ENCODE data around the gene MAGEB1.

DNA sequence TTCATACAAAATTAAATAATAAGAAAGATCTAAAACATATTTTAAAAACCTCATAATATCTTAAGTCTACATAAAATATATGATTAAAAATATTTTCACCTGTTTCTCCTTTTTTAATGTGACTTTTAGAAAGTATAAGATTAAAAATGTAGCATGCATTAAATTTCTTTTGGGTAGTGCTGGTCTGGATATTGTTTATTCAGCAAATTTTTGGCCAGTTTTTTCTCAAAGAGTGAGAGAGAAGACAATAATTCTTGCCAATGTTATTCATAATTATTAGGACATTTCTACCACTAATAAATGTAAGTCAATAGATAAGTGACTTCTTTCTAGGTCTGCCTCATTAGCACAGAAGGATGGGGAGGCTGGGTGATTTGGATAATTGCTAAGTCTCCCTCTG is 14.1 kb downstream of the MAGEB1 start:
- TF ChIP-seq, protein P1, sequence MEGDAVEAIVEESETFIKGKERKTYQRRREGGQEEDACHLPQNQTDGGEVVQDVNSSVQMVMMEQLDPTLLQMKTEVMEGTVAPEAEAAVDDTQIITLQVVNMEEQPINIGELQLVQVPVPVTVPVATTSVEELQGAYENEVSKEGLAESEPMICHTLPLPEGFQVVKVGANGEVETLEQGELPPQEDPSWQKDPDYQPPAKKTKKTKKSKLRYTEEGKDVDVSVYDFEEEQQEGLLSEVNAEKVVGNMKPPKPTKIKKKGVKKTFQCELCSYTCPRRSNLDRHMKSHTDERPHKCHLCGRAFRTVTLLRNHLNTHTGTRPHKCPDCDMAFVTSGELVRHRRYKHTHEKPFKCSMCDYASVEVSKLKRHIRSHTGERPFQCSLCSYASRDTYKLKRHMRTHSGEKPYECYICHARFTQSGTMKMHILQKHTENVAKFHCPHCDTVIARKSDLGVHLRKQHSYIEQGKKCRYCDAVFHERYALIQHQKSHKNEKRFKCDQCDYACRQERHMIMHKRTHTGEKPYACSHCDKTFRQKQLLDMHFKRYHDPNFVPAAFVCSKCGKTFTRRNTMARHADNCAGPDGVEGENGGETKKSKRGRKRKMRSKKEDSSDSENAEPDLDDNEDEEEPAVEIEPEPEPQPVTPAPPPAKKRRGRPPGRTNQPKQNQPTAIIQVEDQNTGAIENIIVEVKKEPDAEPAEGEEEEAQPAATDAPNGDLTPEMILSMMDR (conservative IDR thresholded peaks at IDR 0.05) = no peak
- TF ChIP-seq ZFX (IDR thresholded peaks at IDR 0.05) = no peak

Data from C4-2B (cell line).